ENCODE results near the gene CPSF3.

Gene CPSF3

GRCh38 chr2:9423100-9423921 lies at the start of gene CPSF3, which contains the start of gene ITGB1BP1:
Gene CPSF3 (plus strand): TSS chr2:9423654. CDS start chr2:9423774, 120 bp downstream.
Gene ITGB1BP1 (minus strand): TSS chr2:9423528. CDS start chr2:9418697, 4,831 bp downstream.
- DNase-seq = peak; percentile 98

- no peak for DNase-seq
Observed at GRCh38 chr2:9374071-9374730, 49.3 kb upstream of the CPSF3 start.

- DNase-seq = no peak
Observed at GRCh38 chr2:9375857-9376428, 47.5 kb upstream of the CPSF3 start.

GRCh38 chr2:9377461-9378097 lies 45.9 kb upstream of the CPSF3 start:
- no peak for DNase-seq

GRCh38 chr2:9378433-9379390 lies 44.7 kb upstream of the CPSF3 start:
- DNase-seq = peak; percentile 77

GRCh38 chr2:9379391-9379755 lies 44.1 kb upstream of the CPSF3 start:
- no peak for DNase-seq

GRCh38 chr2:9380702-9381628 lies 42.5 kb upstream of the CPSF3 start:
- peak; percentile 94 for DNase-seq

GRCh38 chr2:9382604-9383235 lies 40.7 kb upstream of the CPSF3 start:
- DNase-seq = no peak

GRCh38 chr2:9384521-9384920 lies 38.9 kb upstream of the CPSF3 start:
- DNase-seq = no peak

GRCh38 chr2:9385841-9386240 lies 37.6 kb upstream of the CPSF3 start:
- DNase-seq = peak; percentile 26

GRCh38 chr2:9388199-9388681 lies 35.2 kb upstream of the CPSF3 start:
- DNase-seq = no peak

- no peak for DNase-seq
Observed at GRCh38 chr2:9388950-9389911, 34.2 kb upstream of the CPSF3 start.

GRCh38 chr2:9390151-9390850 lies 33.2 kb upstream of the CPSF3 start:
- no peak for DNase-seq

- no peak for DNase-seq
Observed at GRCh38 chr2:9390991-9391390, 32.5 kb upstream of the CPSF3 start.

- DNase-seq = no peak
Observed at GRCh38 chr2:9391961-9392720, 31.3 kb upstream of the CPSF3 start.

GRCh38 chr2:9392898-9393765 lies 30.3 kb upstream of the CPSF3 start:
- peak; percentile 43 for DNase-seq

- DNase-seq = no peak
Observed at GRCh38 chr2:9394816-9395215, 28.6 kb upstream of the CPSF3 start.
